Suprapubic skin (tissue), 4 donors: ENCODE data around the gene PRRT4.

ENCODE experiments used
- EP300 ChIP-seq: sonication (generic); formaldehyde crosslinking; IDR thresholded peaks from one replicate; pipeline ENCODE4 v1.6.1; 2017; ENCODE audit warnings: antibody characterized with exemption
- POLR2A ChIP-seq, 2 donors: fragments of 450-650 bp; IDR thresholded peaks; one replicate each; pipeline ENCODE4 v1.6.1; 2017; ENCODE audit warnings: antibody characterized with exemption in 2 of 2, mild to moderate bottlenecking in 2 of 2, moderate library complexity in 2 of 2
- POLR2AphosphoS5 ChIP-seq, 3 donors: sonication (generic); formaldehyde crosslinking; IDR thresholded peaks; one replicate each; pipeline ENCODE4 v1.6.1; 2017; ENCODE audit warnings: antibody characterized with exemption in 3 of 3
- TF ChIP-seq, protein P1 (sequence below), 2 donors: fragments of 200-600 bp in 1 of 2; fragments of 450-650 bp in 1 of 2; sonication (generic) in 1 of 2; IDR thresholded peaks; one replicate each; pipeline ENCODE4 v1.5.1; 2016 to 2019; ENCODE audit warnings: antibody characterized with exemption in 2 of 2, mild to moderate bottlenecking in 1 of 2, moderate library complexity in 1 of 2

GRCh38 chr7:128360359-128360678 lies 1.2 kb downstream of the PRRT4 start:
- TF ChIP-seq POLR2A (IDR thresholded peaks at IDR 0.05) (no peak), POLR2AphosphoS5 (IDR thresholded peaks at IDR 0.05) (no peak), EP300 (no peak)
- TF ChIP-seq, protein P1, sequence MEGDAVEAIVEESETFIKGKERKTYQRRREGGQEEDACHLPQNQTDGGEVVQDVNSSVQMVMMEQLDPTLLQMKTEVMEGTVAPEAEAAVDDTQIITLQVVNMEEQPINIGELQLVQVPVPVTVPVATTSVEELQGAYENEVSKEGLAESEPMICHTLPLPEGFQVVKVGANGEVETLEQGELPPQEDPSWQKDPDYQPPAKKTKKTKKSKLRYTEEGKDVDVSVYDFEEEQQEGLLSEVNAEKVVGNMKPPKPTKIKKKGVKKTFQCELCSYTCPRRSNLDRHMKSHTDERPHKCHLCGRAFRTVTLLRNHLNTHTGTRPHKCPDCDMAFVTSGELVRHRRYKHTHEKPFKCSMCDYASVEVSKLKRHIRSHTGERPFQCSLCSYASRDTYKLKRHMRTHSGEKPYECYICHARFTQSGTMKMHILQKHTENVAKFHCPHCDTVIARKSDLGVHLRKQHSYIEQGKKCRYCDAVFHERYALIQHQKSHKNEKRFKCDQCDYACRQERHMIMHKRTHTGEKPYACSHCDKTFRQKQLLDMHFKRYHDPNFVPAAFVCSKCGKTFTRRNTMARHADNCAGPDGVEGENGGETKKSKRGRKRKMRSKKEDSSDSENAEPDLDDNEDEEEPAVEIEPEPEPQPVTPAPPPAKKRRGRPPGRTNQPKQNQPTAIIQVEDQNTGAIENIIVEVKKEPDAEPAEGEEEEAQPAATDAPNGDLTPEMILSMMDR (IDR thresholded peaks at IDR 0.05): no peak
